ENCODE results near the gene SLC30A7. TPM values are rescaled to one million over a fixed set of nuclear protein-coding genes. Genes with fewer than 3 reads are reported as not detected.

Gene SLC30A7
- total RNA-seq, 1 experiment from 2014 or later: 20.7 TPM

DNA sequence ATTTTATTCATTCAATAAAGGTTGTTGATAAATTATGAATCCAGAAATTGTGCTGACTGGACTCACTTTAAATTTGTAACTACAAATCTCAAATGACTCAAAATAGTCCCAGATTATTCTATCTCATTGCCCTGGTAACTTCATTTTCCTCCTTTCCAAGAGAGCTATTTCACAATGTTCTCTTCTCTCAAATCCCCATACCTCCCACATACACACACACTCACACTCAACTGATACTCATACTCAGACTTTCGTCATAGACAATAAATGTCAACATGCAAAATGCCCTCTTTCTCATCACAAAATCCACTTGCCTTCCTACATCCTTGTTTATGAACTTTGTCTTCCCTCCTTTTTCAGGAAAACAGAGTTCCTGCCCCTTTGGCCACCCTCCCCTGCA lies 34.5 kb upstream of the SLC30A7 start (continued):
- TF ChIP-seq, protein P1, sequence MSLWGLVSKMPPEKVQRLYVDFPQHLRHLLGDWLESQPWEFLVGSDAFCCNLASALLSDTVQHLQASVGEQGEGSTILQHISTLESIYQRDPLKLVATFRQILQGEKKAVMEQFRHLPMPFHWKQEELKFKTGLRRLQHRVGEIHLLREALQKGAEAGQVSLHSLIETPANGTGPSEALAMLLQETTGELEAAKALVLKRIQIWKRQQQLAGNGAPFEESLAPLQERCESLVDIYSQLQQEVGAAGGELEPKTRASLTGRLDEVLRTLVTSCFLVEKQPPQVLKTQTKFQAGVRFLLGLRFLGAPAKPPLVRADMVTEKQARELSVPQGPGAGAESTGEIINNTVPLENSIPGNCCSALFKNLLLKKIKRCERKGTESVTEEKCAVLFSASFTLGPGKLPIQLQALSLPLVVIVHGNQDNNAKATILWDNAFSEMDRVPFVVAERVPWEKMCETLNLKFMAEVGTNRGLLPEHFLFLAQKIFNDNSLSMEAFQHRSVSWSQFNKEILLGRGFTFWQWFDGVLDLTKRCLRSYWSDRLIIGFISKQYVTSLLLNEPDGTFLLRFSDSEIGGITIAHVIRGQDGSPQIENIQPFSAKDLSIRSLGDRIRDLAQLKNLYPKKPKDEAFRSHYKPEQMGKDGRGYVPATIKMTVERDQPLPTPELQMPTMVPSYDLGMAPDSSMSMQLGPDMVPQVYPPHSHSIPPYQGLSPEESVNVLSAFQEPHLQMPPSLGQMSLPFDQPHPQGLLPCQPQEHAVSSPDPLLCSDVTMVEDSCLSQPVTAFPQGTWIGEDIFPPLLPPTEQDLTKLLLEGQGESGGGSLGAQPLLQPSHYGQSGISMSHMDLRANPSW (CRISPR knock-in tag; conservative IDR thresholded peaks at IDR 0.05; ENCODE audit: low read depth): no peak
- TF ChIP-seq JUN (CRISPR knock-in tag; IDR thresholded peaks at IDR 0.05): no peak
- TF ChIP-seq, protein P2, sequence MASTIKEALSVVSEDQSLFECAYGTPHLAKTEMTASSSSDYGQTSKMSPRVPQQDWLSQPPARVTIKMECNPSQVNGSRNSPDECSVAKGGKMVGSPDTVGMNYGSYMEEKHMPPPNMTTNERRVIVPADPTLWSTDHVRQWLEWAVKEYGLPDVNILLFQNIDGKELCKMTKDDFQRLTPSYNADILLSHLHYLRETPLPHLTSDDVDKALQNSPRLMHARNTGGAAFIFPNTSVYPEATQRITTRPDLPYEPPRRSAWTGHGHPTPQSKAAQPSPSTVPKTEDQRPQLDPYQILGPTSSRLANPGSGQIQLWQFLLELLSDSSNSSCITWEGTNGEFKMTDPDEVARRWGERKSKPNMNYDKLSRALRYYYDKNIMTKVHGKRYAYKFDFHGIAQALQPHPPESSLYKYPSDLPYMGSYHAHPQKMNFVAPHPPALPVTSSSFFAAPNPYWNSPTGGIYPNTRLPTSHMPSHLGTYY (CRISPR knock-in tag; IDR thresholded peaks at IDR 0.05): no peak
- no peak for TF ChIP-seq GRHL2 (CRISPR knock-in tag; IDR thresholded peaks at IDR 0.05; ENCODE audit: insufficient replicate concordance, severe bottlenecking)
- TF ChIP-seq, protein P3, sequence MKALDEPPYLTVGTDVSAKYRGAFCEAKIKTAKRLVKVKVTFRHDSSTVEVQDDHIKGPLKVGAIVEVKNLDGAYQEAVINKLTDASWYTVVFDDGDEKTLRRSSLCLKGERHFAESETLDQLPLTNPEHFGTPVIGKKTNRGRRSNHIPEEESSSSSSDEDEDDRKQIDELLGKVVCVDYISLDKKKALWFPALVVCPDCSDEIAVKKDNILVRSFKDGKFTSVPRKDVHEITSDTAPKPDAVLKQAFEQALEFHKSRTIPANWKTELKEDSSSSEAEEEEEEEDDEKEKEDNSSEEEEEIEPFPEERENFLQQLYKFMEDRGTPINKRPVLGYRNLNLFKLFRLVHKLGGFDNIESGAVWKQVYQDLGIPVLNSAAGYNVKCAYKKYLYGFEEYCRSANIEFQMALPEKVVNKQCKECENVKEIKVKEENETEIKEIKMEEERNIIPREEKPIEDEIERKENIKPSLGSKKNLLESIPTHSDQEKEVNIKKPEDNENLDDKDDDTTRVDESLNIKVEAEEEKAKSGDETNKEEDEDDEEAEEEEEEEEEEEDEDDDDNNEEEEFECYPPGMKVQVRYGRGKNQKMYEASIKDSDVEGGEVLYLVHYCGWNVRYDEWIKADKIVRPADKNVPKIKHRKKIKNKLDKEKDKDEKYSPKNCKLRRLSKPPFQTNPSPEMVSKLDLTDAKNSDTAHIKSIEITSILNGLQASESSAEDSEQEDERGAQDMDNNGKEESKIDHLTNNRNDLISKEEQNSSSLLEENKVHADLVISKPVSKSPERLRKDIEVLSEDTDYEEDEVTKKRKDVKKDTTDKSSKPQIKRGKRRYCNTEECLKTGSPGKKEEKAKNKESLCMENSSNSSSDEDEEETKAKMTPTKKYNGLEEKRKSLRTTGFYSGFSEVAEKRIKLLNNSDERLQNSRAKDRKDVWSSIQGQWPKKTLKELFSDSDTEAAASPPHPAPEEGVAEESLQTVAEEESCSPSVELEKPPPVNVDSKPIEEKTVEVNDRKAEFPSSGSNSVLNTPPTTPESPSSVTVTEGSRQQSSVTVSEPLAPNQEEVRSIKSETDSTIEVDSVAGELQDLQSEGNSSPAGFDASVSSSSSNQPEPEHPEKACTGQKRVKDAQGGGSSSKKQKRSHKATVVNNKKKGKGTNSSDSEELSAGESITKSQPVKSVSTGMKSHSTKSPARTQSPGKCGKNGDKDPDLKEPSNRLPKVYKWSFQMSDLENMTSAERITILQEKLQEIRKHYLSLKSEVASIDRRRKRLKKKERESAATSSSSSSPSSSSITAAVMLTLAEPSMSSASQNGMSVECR (CRISPR knock-in tag; IDR thresholded peaks at IDR 0.05; ENCODE audit: borderline replicate concordance): no peak

DNA sequence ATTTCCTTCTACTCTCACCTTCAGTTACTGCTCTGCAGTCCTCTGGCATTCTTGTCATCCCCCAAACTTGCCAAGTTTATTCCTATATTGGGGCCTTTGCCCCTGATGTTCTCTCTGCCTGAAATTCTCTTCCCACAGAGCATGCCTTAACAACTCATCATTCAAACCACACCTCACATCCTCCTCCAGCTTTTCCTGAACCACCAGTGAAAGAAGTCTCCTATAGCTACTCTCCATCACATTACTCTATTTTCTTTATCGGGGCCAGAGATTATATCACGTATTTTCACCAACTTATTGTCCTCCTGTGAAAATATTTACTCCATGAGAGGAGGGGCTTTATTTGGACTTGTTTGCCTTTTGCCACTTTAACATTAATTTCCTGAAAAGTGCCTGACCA lies 33.3 kb upstream of the SLC30A7 start:
- TF ChIP-seq ZNF423 (CRISPR knock-in tag; IDR thresholded peaks at IDR 0.05): no peak
- TF ChIP-seq, protein P4, sequence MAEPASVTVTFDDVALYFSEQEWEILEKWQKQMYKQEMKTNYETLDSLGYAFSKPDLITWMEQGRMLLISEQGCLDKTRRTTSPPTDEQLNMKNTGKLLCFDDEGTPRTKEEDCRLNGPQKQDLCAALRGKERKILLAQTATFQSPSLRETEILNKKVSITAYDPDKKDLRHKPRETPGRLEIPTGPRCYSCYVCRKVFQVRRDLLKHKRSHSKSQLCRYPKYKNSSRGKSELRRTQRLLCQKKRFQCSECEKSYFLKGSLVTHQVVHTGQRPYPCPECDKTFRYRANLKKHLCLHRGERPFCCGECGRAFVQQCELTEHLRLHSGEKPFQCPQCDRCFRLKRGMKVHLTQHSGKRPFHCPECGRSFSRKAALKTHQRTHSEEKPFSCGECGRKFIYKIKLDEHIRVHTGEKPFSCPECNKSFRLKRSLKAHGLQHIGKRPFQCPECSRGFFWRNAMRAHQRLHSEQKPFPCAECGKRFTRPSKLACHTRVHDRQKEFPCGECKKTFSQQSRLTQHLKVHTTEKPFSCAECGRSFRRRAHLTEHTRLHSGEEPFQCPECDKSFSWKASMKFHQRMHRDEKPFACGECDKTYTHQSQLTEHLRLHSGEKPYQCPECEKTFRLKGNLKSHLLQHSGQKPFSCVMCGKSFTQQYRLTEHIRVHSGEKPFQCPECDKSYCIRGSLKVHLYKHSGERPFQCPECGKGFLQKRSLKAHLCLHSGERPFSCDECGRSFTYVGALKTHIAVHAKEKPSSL (CRISPR knock-in tag; conservative IDR thresholded peaks at IDR 0.05): no peak
- no peak for TF ChIP-seq TP53 (CRISPR knock-in tag; IDR thresholded peaks at IDR 0.05)
- TF ChIP-seq GABPB1 (CRISPR knock-in tag; IDR thresholded peaks at IDR 0.05): no peak
- TF ChIP-seq OVOL2 (CRISPR knock-in tag; IDR thresholded peaks at IDR 0.05; ENCODE audit: borderline replicate concordance): no peak
- TF ChIP-seq SMAD3 (CRISPR knock-in tag; IDR thresholded peaks at IDR 0.05; ENCODE audit: borderline replicate concordance): no peak
- TF ChIP-seq, protein P5, sequence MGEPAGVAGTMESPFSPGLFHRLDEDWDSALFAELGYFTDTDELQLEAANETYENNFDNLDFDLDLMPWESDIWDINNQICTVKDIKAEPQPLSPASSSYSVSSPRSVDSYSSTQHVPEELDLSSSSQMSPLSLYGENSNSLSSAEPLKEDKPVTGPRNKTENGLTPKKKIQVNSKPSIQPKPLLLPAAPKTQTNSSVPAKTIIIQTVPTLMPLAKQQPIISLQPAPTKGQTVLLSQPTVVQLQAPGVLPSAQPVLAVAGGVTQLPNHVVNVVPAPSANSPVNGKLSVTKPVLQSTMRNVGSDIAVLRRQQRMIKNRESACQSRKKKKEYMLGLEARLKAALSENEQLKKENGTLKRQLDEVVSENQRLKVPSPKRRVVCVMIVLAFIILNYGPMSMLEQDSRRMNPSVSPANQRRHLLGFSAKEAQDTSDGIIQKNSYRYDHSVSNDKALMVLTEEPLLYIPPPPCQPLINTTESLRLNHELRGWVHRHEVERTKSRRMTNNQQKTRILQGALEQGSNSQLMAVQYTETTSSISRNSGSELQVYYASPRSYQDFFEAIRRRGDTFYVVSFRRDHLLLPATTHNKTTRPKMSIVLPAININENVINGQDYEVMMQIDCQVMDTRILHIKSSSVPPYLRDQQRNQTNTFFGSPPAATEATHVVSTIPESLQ (CRISPR knock-in tag; IDR thresholded peaks at IDR 0.05): no peak
- TF ChIP-seq MYBL2 (CRISPR knock-in tag; IDR thresholded peaks at IDR 0.05): no peak
- no peak for TF ChIP-seq ZNF416 (CRISPR knock-in tag; IDR thresholded peaks at IDR 0.05)
- TF ChIP-seq, protein P6, sequence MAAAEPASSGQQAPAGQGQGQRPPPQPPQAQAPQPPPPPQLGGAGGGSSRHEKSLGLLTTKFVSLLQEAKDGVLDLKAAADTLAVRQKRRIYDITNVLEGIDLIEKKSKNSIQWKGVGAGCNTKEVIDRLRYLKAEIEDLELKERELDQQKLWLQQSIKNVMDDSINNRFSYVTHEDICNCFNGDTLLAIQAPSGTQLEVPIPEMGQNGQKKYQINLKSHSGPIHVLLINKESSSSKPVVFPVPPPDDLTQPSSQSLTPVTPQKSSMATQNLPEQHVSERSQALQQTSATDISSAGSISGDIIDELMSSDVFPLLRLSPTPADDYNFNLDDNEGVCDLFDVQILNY (CRISPR knock-in tag; IDR thresholded peaks at IDR 0.05): no peak
- TF ChIP-seq, protein P7, sequence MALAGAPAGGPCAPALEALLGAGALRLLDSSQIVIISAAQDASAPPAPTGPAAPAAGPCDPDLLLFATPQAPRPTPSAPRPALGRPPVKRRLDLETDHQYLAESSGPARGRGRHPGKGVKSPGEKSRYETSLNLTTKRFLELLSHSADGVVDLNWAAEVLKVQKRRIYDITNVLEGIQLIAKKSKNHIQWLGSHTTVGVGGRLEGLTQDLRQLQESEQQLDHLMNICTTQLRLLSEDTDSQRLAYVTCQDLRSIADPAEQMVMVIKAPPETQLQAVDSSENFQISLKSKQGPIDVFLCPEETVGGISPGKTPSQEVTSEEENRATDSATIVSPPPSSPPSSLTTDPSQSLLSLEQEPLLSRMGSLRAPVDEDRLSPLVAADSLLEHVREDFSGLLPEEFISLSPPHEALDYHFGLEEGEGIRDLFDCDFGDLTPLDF (CRISPR knock-in tag; IDR thresholded peaks at IDR 0.05): no peak
- no peak for TF ChIP-seq CBFB (CRISPR knock-in tag; IDR thresholded peaks at IDR 0.05; ENCODE audit: low read depth)
- TF ChIP-seq GTF2I (CRISPR knock-in tag; conservative IDR thresholded peaks at IDR 0.05): no peak
- Mint-ChIP-seq H3K27ac (no peak overlapping the region), H3K36me3 (no peaks in the 10 kb centered on the region), H3K27me3 (ENCODE audit: low read depth) (0 out of 2 replicates have a peak, but pooled peaks cover 4% of the 10 kb centered on the region), H3K4me1 (peaks cover 9% of the 10 kb centered on the region), H3K9me3 (no peaks in the 10 kb centered on the region), H3K4me3 (no peak overlapping the region)
- POLR2A ChIA-PET: no interaction called here
- DNase-seq (ENCODE audit: low spot score): no peak
- CTCF ChIA-PET: no interaction called here
- ATAC-seq: no peak
